HG02885 (cell line): Measurements from ENCODE around the gene ZNF770.

Experiments
- ATAC-seq: cut with Tn5 transposase; IDR thresholded peaks from one replicate; pipeline ENCODE4 v1.9.1; 2021; ENCODE audit warnings: mild to moderate bottlenecking; ENCODE audit not compliant: unreplicated experiment, poor library complexity

The ZNF770 gene

DNA sequence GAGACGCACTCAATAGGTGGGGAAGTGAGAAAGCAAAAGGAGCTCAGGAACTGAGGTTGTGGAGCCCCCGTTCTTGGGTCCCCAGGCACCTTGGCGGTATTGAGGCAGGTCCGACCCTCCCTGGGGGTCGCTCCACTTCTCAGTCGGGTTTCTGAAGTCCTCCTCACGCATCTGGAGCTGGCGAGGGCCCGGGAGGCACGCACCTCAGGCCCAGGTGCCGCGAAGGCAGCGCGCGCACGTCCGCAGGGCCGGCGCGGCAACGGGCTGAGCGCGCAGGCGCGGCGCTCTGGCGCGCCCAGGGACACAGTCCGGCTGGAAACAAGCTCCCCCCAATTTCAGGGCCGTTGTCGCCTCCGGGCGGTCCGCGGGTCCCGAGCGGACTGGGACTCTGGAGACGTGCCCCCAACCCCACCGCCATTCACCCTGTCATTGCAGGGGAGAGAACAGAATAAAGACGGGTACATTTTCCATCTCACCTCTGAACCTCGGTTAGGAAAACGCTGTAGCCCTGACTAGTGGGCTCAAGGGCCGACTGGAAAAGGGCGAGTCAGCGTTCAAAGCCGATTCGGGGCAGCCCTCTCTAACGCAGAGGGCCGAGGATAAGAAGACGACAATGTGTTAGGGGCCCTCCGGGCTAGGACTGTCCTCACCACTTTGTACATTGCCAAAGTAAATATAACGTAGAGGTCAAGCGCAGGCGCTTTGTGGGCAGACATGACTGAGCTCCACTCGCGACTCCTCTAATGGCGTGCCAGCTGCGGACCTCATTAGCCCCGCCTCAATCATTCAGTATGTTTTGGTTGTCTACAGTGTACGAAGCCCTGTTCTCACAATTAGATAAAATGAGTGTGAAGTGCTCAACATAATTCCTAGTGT is at the start of gene ZNF770:
Gene ZNF770, minus strand, starts transcription at position 261 of the 876 bp plus-strand sequence. CDS start 4,853 bp downstream, outside the sequence.
- ATAC-seq = peak; percentile 82

DNA sequence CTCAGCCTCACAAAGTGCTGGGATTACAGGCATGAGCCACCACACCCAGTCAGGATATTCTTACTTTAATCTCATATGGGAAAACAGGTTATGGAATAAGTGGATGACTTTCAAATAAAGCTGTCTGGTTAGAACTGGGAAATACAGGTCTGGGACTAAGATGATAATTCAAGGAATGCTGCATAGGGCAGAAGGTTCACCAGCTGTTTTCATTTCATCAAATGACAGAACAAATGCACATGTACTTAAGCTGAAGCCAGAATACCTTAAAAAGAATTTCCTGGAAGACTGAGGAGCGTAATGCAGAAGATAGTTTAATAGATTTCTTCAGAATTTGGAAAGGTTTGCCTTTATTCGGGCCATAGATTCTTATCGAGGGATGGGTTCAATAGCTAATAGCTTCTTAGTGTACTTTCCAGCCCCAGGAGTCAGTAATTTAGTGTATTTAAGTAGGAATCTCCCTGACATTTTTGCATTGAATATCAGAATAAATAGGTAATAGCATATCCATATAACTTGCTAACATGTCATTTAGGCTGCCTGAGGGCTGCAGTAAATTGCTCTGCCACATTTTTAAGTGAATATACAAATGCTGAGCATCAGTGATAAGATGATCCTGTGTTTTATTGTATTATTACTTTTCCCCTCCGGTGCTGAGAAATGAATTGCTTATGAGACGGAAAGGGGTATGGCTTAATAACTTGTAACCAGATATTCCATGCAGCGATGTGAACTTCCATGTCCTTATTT is 40.3 kb upstream of the ZNF770 start:
- no peak for ATAC-seq

DNA sequence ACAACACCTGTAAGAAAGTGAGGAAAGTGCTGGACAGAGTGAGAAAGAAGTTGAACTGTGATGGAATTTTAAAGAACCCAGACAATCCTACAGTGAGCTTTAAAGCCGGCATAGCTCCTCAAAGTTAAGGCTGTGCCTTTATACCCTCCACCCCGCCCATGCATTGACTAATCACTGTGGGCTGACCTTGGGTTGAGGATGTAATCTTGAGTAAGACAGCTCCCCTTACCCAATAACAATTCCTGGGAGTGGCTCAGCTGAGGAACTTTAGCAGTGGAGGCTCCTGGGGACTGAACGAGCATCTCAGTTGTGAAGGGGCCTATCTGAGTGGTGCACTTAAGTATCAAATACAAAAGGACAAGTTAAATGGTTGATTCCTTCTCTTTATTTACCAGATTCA is 35.7 kb upstream of the ZNF770 start:
- no peak for ATAC-seq

- no peak for ATAC-seq
Measured at GRCh38 chr15:35020974-35021373, 32.9 kb upstream of the ZNF770 start.

GRCh38 chr15:35019404-35020327 is 31.6 kb upstream of the ZNF770 start:
- ATAC-seq = no peak

- no peak for ATAC-seq
Measured at GRCh38 chr15:35014241-35014640, 26.2 kb upstream of the ZNF770 start.

GRCh38 chr15:35013370-35013769 is 25.3 kb upstream of the ZNF770 start:
- ATAC-seq = no peak

DNA sequence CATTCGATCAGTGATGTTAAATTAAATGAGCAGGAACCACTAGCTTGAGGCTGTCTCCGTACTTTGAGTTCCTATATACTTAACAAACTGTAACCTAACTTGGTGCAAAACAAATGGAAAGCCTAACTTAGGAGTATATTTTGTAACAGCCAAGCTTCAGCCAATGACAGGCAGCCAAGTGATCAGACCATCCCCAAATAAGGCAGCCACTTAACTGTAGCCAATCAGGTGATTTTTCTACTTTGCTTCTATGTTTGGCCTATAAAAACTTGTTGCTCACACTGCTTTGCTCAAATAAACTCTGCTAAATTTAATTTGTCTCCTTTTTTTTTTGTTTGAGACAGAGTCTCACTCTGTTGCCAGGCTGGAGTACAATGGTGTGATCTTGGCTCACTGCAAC is 19.3 kb upstream of the ZNF770 start:
- no peak for ATAC-seq

- ATAC-seq = no peak
Measured at GRCh38 chr15:35005933-35006332, 17.8 kb upstream of the ZNF770 start.

- no peak for ATAC-seq
Measured at GRCh38 chr15:35003928-35004327, 15.8 kb upstream of the ZNF770 start.

GRCh38 chr15:35000511-35000910 is 12.4 kb upstream of the ZNF770 start:
- ATAC-seq = no peak

GRCh38 chr15:34999906-35000305 is 11.8 kb upstream of the ZNF770 start:
- ATAC-seq = no peak

GRCh38 chr15:34994925-34995324 is 6.8 kb upstream of the ZNF770 start:
- no peak for ATAC-seq

- ATAC-seq = peak; percentile 91
Measured at GRCh38 chr15:34993877-34994276, 5.8 kb upstream of the ZNF770 start.

- ATAC-seq = peak; percentile 40
Measured at GRCh38 chr15:34993412-34993811, 5.3 kb upstream of the ZNF770 start.

DNA sequence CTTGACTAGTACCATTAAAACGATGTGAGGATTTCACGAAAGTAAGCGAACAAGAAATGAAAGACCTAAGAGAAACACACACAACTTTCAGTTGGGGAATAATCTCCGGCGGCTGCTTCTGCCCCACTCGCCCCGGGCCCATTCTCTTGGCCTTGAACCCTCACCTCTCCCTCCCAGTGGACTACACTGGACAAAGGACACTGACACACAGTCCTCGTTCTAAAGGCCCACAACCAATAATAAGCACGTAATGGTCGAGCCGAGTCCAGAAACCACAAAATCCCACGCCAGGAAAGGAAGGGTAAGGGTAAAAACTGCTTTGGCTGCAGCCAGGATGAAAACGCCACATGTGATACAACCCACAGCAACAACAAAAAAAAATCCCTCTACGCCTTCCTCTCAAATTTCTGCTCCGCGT is 469 bp downstream of the ZNF770 start:
- ATAC-seq = peak; percentile 6

DNA sequence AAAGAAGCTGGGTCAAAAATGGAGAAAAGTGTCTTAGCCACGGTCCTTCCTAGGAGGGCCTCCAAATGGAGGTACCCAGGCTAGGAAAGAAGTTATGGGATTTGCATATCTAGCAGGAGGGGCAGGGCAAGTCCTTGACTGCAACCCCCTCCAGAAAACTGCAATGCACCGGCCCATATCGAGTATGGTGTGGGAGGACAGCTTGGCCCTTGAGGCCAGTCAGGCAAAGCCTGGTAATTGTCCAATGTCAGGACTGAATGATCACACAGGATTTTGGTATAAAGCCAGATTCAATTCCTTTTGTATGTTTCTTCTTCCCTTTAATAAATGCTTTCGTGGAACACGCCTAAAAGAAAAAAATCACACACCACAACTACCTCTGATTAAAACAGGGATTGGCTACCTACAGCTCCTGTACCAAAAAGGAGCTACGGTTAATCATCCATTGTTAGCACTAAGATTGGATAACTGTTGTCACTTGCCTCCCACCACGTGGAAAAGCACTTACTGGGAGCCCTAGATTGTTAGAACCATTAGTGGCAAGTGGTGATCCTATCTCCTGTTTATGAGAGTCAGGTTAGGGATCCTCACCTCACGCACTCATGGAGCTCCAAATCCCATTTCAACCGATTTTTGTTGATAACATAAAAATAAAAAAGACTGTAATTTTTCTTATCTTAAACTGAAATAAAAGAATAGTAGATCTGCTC is 1.2 kb downstream of the ZNF770 start:
- no peak for ATAC-seq

GRCh38 chr15:34986326-34986725 is 1.8 kb downstream of the ZNF770 start:
- no peak for ATAC-seq

GRCh38 chr15:34984889-34985630 is 3.0 kb downstream of the ZNF770 start:
- no peak for ATAC-seq
